ENCODE measurements around the gene PTMS. TPM values are rescaled to one million over a fixed set of nuclear protein-coding genes. Genes with fewer than 3 reads are reported as not detected.
A peak's percentile ranks its signal among the peaks of the same experiment; 100 is the strongest.

PTMS gene
- total and polyA plus RNA-seq, 9 of the 15 experiments (the other 6 are each of a cell fraction or from before 2014, with no cell fraction given) = 5.1 to 287 (median 78.5) TPM

GRCh38 chr12:6723607-6724408 lies 42.4 kb upstream of the PTMS start, which contains the start of gene COPS7A (continued):
- TF ChIP-seq ZNF778 (CRISPR knock-in tag; IDR thresholded peaks at IDR 0.05) (no peak), CEBPG (CRISPR knock-in tag; IDR thresholded peaks at IDR 0.05) (no peak), CEBPG (tag; conservative IDR thresholded peaks at IDR 0.05 in 1 of 2, IDR thresholded peaks at IDR 0.05 in 1 of 2) (no peak), ZSCAN29 (IDR thresholded peaks at IDR 0.05) (no peak), TEAD4 (IDR thresholded peaks at IDR 0.05; ENCODE audit: low read length) (no peak; the same call in none of the 2 replicates), TEAD4 (CRISPR knock-in tag; IDR thresholded peaks at IDR 0.05; ENCODE audit: borderline replicate concordance) (no peak), C11orf30 (IDR thresholded peaks at IDR 0.05; ENCODE audit: low read depth) (peak; percentile 81), KLF16 (IDR thresholded peaks at IDR 0.05) (no peak), E2F4 (CRISPR knock-in tag; IDR thresholded peaks at IDR 0.05; ENCODE audit: low read depth) (no peak), PHF20 (IDR thresholded peaks at IDR 0.05; ENCODE audit: partially characterized antibody) (peak; percentile 84), TCF7 (IDR thresholded peaks at IDR 0.05; ENCODE audit: borderline replicate concordance) (no peak), HOMEZ (CRISPR knock-in tag; IDR thresholded peaks at IDR 0.05) (no peak), FOXM1 (IDR thresholded peaks at IDR 0.05; ENCODE audit: low read depth) (peak; percentile 62; the same call in 1 of the 2 replicates), FOXM1 (CRISPR knock-in tag; IDR thresholded peaks at IDR 0.05; ENCODE audit: low read depth) (no peak), HCFC1 (IDR thresholded peaks at IDR 0.05; ENCODE audit: low read depth, low read length) (peak; percentile 79), RAD21 (CRISPR knock-in tag; conservative IDR thresholded peaks at IDR 0.05 in 1 of 2, IDR thresholded peaks at IDR 0.05 in 1 of 2) (no peak), BCOR (IDR thresholded peaks at IDR 0.05) (no peak), ZNF165 (CRISPR knock-in tag; IDR thresholded peaks at IDR 0.05; ENCODE audit: borderline replicate concordance) (no peak), E2F3 (CRISPR knock-in tag; IDR thresholded peaks at IDR 0.05) (no peak), NBN (IDR thresholded peaks at IDR 0.05; ENCODE audit: low read depth) (peak; percentile 33; the same call in 1 of the 2 replicates), SRSF9 (IDR thresholded peaks at IDR 0.05; ENCODE audit: borderline replicate concordance, low read depth, low read length) (no peak), CCNT2 (IDR thresholded peaks at IDR 0.05; ENCODE audit: borderline replicate concordance, extremely low read depth, insufficient read length, low read depth, low read length) (peak; percentile 63), ZHX1 (conservative IDR thresholded peaks at IDR 0.05; ENCODE audit: low read length) (no peak), PHB2 (IDR thresholded peaks at IDR 0.05; ENCODE audit: low read depth) (no peak)

All from K562 (cell line).